DOHH2 (cell line): ENCODE data around the gene NAT9.

Source experiments
- H3F3A ChIP-seq: fragments of 200-600 bp; sonication (generic), shearing (Covaris generic); 2 replicates; pipeline ENCODE4 v1.6.0; 2016; ENCODE audit warnings: antibody characterized with exemption, mild to moderate bottlenecking; ENCODE audit not compliant: control insufficient read depth, insufficient read depth
- H3K27ac ChIP-seq: fragments of 200-600 bp; sonication (generic); 2 replicates; pipeline ENCODE4 v1.5.1; 2014; ENCODE audit warnings: low read depth, mild to moderate bottlenecking, low read length, moderate library complexity
- H3K27me3 ChIP-seq: fragments of 200-600 bp; sonication (generic); 2 replicates; pipeline ENCODE4 v1.6.1; 2014; ENCODE audit warnings: mild to moderate bottlenecking, low read length, mixed read lengths; ENCODE audit not compliant: control insufficient read depth
- H3K36me3 ChIP-seq: fragments of 200-600 bp; sonication (generic); 2 replicates; pipeline ENCODE4 v1.6.1; 2014; ENCODE audit warnings: mild to moderate bottlenecking, low read length, moderate library complexity, mixed read lengths; ENCODE audit not compliant: control insufficient read depth
- H3K4me1 ChIP-seq: fragments of 200-600 bp; sonication (generic); 2 replicates; pipeline ENCODE4 v1.6.1; 2014; ENCODE audit warnings: mild to moderate bottlenecking, low read length, mixed read lengths; ENCODE audit not compliant: control insufficient read depth
- H3K4me2 ChIP-seq: fragments of 200-600 bp; sonication (generic); 2 replicates; pipeline ENCODE4 v1.6.0; 2014; ENCODE audit warnings: mild to moderate bottlenecking, low read length, moderate library complexity
- H3K4me3 ChIP-seq: fragments of 200-600 bp; sonication (generic); 2 replicates; pipeline ENCODE4 v1.5.1; 2014; ENCODE audit warnings: mild to moderate bottlenecking, low read length, mixed read lengths
- H3K79me2 ChIP-seq: fragments of 200-600 bp; sonication (generic); 2 replicates; pipeline ENCODE4 v1.6.1; 2014; ENCODE audit warnings: mild to moderate bottlenecking, low read length, mixed read lengths; ENCODE audit not compliant: control insufficient read depth
- H3K9me2 ChIP-seq: fragments of 200-600 bp; sonication (generic); replicated peaks from 2 replicates; pipeline ENCODE4 v1.6.1; 2014; ENCODE audit warnings: mild to moderate bottlenecking, low read length, mixed read lengths; ENCODE audit not compliant: control insufficient read depth
- H3K9me3 ChIP-seq: fragments of 200-600 bp; sonication (generic); 2 replicates; pipeline ENCODE4 v1.6.1; 2014; ENCODE audit warnings: antibody characterized with exemption, low read length, mixed read lengths; ENCODE audit not compliant: control insufficient read depth, insufficient read depth
- H4K20me1 ChIP-seq: fragments of 200-600 bp; sonication (generic); 2 replicates; pipeline ENCODE4 v1.6.0; 2014; ENCODE audit warnings: low read depth, mild to moderate bottlenecking, antibody characterized with exemption, low read length, moderate library complexity; ENCODE audit not compliant: control insufficient read depth, insufficient read depth
- EZH2phosphoT487 ChIP-seq: fragments of 200-600 bp; sonication (generic); IDR thresholded peaks from 2 replicates; pipeline ENCODE4 v1.6.1; 2017; ENCODE audit warnings: borderline replicate concordance, mild to moderate bottlenecking, antibody characterized with exemption, low read length, moderate library complexity, mixed read lengths
- TF ChIP-seq, protein P1 (sequence below): fragments of 200-600 bp; sonication (generic); IDR thresholded peaks from one replicate; pipeline ENCODE4 v1.5.1; 2014; ENCODE audit warnings: antibody characterized with exemption, mild to moderate bottlenecking, low read depth, low read length; ENCODE audit not compliant: poor library complexity, severe bottlenecking

The NAT9 gene

DNA sequence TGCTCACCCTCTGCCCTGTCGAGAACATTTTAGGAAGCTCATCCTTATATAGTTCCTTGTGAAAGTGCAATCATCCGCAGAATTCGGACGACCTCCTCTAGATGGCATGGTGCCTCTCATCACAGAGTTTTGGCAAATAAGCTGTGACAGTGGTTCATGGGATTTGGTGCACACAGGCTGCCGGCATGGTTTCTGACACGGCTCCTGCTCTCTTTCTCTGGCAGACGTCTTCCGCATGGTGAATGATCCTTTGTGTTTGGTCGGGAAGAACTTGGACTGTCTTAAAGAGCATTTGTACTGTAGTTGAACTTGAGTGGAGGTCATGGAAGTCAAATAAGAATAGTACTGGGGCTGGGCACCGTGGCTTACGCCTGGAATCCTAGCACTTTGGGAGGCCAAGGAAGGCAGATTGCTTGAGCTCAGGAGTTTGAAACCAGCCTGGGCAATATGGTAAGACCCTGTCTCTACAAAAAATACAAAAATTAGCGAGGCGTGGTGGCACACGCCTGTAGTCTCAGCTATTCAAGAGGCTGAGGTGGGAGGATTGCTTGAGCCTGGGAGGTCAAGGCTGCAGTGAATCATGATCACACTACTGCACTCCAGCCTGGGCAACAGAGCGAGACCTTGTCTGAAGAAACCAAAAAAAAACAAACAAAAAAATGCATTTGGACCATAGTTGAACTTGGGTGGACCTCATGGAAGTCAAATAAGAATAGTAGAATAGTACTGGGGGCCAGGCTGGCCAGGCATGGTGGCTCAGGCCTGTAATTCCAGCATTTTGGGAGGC is 34.7 kb upstream of the NAT9 start:
- Histone ChIP-seq H4K20me1 (no peaks in the 10 kb centered on the region), H3K4me1 (no peaks in the 10 kb centered on the region; the same call in 1 of the 2 replicates), H3K9me2 (no peaks in the 10 kb centered on the region), H3K27me3 (no peaks in the 10 kb centered on the region), H3K36me3 (no peaks in the 10 kb centered on the region), H3K4me2 (no peak overlapping the region), H3K27ac (no peak overlapping the region), H3K79me2 (no peaks in the 10 kb centered on the region), H3K4me3 (no peak overlapping the region), H3F3A (no peaks in the 10 kb centered on the region), H3K9me3 (no peaks in the 10 kb centered on the region)
- TF ChIP-seq, protein P1, sequence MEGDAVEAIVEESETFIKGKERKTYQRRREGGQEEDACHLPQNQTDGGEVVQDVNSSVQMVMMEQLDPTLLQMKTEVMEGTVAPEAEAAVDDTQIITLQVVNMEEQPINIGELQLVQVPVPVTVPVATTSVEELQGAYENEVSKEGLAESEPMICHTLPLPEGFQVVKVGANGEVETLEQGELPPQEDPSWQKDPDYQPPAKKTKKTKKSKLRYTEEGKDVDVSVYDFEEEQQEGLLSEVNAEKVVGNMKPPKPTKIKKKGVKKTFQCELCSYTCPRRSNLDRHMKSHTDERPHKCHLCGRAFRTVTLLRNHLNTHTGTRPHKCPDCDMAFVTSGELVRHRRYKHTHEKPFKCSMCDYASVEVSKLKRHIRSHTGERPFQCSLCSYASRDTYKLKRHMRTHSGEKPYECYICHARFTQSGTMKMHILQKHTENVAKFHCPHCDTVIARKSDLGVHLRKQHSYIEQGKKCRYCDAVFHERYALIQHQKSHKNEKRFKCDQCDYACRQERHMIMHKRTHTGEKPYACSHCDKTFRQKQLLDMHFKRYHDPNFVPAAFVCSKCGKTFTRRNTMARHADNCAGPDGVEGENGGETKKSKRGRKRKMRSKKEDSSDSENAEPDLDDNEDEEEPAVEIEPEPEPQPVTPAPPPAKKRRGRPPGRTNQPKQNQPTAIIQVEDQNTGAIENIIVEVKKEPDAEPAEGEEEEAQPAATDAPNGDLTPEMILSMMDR, result no peak
- TF ChIP-seq EZH2phosphoT487, result no peak

DNA sequence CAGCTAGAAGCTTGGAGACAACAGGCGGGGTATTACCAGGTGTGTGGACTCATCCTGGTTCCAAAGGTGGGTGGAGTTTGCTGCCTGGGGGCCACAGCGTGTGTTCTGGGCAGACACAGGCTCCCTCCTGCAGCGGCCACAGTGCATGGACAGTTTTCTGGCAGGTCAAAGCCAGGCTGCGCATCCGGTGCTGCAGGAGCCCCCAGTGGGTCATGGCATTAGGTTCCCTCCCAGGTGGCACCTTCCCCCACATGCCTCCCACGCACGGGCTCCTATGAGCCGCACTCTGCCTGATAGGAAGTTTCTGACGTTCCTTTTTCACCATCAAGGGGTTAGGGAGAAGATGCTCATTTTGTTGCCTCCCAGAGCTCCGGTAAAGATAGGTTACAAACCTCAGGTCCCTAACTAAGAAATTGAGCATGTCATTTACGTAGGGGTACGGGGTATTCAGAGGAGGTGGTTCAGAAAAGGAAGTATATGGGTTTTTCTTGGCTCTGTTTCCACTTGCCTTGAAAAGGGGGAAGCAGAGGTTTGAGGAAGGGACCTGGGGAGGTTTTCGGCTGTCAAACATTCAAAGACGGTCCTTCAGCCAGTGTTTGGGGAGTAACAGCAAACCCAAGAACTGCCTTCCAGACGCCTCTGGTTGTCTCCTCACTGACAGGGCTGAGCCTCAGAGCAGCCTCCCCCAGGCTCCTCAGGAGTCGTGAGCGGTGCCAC is 32.7 kb upstream of the NAT9 start:
- TF ChIP-seq EZH2phosphoT487, result no peak
- TF ChIP-seq, protein P1, result no peak
- no peaks in the 10 kb centered on the region for H3K36me3 ChIP-seq
- no peak overlapping the region for H3K4me3 ChIP-seq
- H3K4me1 ChIP-seq, result no peaks in the 10 kb centered on the region
- H3K27me3 ChIP-seq, result no peaks in the 10 kb centered on the region
- no peak overlapping the region for H3K27ac ChIP-seq
- no peaks in the 10 kb centered on the region for H3K9me3 ChIP-seq
- H3K79me2 ChIP-seq, result no peaks in the 10 kb centered on the region
- no peaks in the 10 kb centered on the region for H4K20me1 ChIP-seq
- H3F3A ChIP-seq, result no peaks in the 10 kb centered on the region
- no peak overlapping the region for H3K4me2 ChIP-seq
- no peaks in the 10 kb centered on the region for H3K9me2 ChIP-seq

DNA sequence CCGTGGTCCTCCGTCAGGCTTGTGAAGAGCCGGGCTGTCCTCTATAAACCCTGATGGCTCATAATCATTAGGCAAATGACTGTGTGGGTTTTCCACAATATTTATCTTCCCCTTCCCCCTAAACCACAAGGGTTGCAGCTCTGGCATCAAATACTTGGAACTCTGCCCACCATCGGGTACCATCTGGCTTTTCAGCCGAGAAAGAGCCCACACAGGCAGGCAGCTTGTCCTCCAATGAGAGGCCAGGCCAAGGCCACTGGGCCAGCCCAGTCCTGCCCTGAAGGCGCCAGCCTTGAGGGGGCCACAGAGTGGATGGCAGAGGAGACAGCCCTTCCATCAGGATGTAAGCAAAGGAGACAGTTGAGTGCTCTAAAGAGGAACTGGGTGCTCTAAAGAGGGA is 31.8 kb upstream of the NAT9 start:
- Histone ChIP-seq H3K4me3 (no peak overlapping the region), H3K9me2 (no peaks in the 10 kb centered on the region), H3K4me2 (no peak overlapping the region), H3K36me3 (no peaks in the 10 kb centered on the region), H4K20me1 (no peaks in the 10 kb centered on the region), H3K27me3 (no peaks in the 10 kb centered on the region), H3K9me3 (no peaks in the 10 kb centered on the region), H3K4me1 (no peaks in the 10 kb centered on the region), H3K79me2 (no peaks in the 10 kb centered on the region), H3K27ac (no peak overlapping the region), H3F3A (no peaks in the 10 kb centered on the region)
- TF ChIP-seq, protein P1, result no peak
- TF ChIP-seq EZH2phosphoT487, result no peak
